ENCODE results near the gene SPATA2.

The SPATA2 gene

GRCh38 chr20:49929142-49929494 is 13.8 kb upstream of the SPATA2 start:
- no peaks in the 10 kb centered on the region for H3K4me1 ChIP-seq (ENCODE audit: control insufficient read depth, insufficient read depth, low read length, poor library complexity, severe bottlenecking)
- H3K4me3 ChIP-seq (ENCODE audit: extremely low read depth, insufficient read depth, low read length, poor library complexity, severe bottlenecking): no peak overlapping the region
- H3K9me3 ChIP-seq (ENCODE audit: control insufficient read depth, low read length): no peaks in the 10 kb centered on the region
- H3K27ac ChIP-seq (ENCODE audit: low read depth, low read length, severe bottlenecking): no peak overlapping the region
- WGBS, 2 experiments (ENCODE audit: insufficient coverage in 2 of 2): 0 to 7% methylated on average over 2 of the region's 4 CpGs
- no peaks in the 10 kb centered on the region for H3K36me3 ChIP-seq (ENCODE audit: control insufficient read depth, insufficient read depth, low read length)

GRCh38 chr20:49928411-49929141 is 13.2 kb upstream of the SPATA2 start:
- H3K9me3 ChIP-seq (ENCODE audit: control insufficient read depth, low read length): no peaks in the 10 kb centered on the region
- WGBS, 2 experiments (ENCODE audit: insufficient coverage in 2 of 2): 10 to 24% methylated on average over 8 to 10 of the region's 15 CpGs
- no peak overlapping the region for H3K4me3 ChIP-seq (ENCODE audit: extremely low read depth, insufficient read depth, low read length, poor library complexity, severe bottlenecking)
- H3K36me3 ChIP-seq (ENCODE audit: control insufficient read depth, insufficient read depth, low read length): no peaks in the 10 kb centered on the region
- H3K4me1 ChIP-seq (ENCODE audit: control insufficient read depth, insufficient read depth, low read length, poor library complexity, severe bottlenecking): no peaks in the 10 kb centered on the region
- H3K27ac ChIP-seq (ENCODE audit: low read depth, low read length, severe bottlenecking): no peak overlapping the region

GRCh38 chr20:49925901-49926454 is 10.6 kb upstream of the SPATA2 start:
- Histone ChIP-seq H3K9me3 (ENCODE audit: control insufficient read depth, low read length) (no peaks in the 10 kb centered on the region), H3K4me3 (ENCODE audit: extremely low read depth, insufficient read depth, low read length, poor library complexity, severe bottlenecking) (no peak overlapping the region), H3K27ac (ENCODE audit: low read depth, low read length, severe bottlenecking) (no peak overlapping the region), H3K36me3 (ENCODE audit: control insufficient read depth, insufficient read depth, low read length) (no peaks in the 10 kb centered on the region), H3K4me1 (ENCODE audit: control insufficient read depth, insufficient read depth, low read length, poor library complexity, severe bottlenecking) (no peaks in the 10 kb centered on the region)
- 83 to 100% methylated on average over 1 of the region's 2 CpGs for WGBS, 2 experiments (ENCODE audit: insufficient coverage in 2 of 2)

GRCh38 chr20:49924247-49924646 is 8.9 kb upstream of the SPATA2 start:
- Histone ChIP-seq H3K9me3 (ENCODE audit: control insufficient read depth, low read length) (no peaks in the 10 kb centered on the region), H3K4me3 (ENCODE audit: extremely low read depth, insufficient read depth, low read length, poor library complexity, severe bottlenecking) (no peak overlapping the region), H3K36me3 (ENCODE audit: control insufficient read depth, insufficient read depth, low read length) (no peaks in the 10 kb centered on the region), H3K4me1 (ENCODE audit: control insufficient read depth, insufficient read depth, low read length, poor library complexity, severe bottlenecking) (no peaks in the 10 kb centered on the region), H3K27ac (ENCODE audit: low read depth, low read length, severe bottlenecking) (no peak overlapping the region)
- 100% methylated on average over 2 to 4 of the region's 4 CpGs for WGBS, 2 experiments (ENCODE audit: insufficient coverage in 2 of 2)

GRCh38 chr20:49919461-49919860 is 4.1 kb upstream of the SPATA2 start:
- H3K4me3 ChIP-seq (ENCODE audit: extremely low read depth, insufficient read depth, low read length, poor library complexity, severe bottlenecking): no peak overlapping the region
- WGBS, 2 experiments (ENCODE audit: insufficient coverage in 2 of 2): 100% methylated on average over 1 of the region's 2 CpGs; no CpG with 5 or more reads in 1 of the 2 experiments
- no peak overlapping the region for H3K27ac ChIP-seq (ENCODE audit: low read depth, low read length, severe bottlenecking)
- H3K36me3 ChIP-seq (ENCODE audit: control insufficient read depth, insufficient read depth, low read length): no peaks in the 10 kb centered on the region
- H3K9me3 ChIP-seq (ENCODE audit: control insufficient read depth, low read length): no peaks in the 10 kb centered on the region
- peaks cover 11% of the 10 kb centered on the region for H3K4me1 ChIP-seq (ENCODE audit: control insufficient read depth, insufficient read depth, low read length, poor library complexity, severe bottlenecking)

- Histone ChIP-seq H3K27ac (ENCODE audit: low read depth, low read length, severe bottlenecking) (no peak overlapping the region), H3K36me3 (ENCODE audit: control insufficient read depth, insufficient read depth, low read length) (no peaks in the 10 kb centered on the region), H3K9me3 (ENCODE audit: control insufficient read depth, low read length) (no peaks in the 10 kb centered on the region), H3K4me1 (ENCODE audit: control insufficient read depth, insufficient read depth, low read length, poor library complexity, severe bottlenecking) (peaks cover 16% of the 10 kb centered on the region), H3K4me3 (ENCODE audit: extremely low read depth, insufficient read depth, low read length, poor library complexity, severe bottlenecking) (no peak overlapping the region)
- WGBS, 2 experiments (ENCODE audit: insufficient coverage in 2 of 2): 83 to 90% methylated on average over 5 to 6 of the region's 7 CpGs
Measured at GRCh38 chr20:49919009-49919408, 3.7 kb upstream of the SPATA2 start.

- Histone ChIP-seq H3K27ac (ENCODE audit: low read depth, low read length, severe bottlenecking) (no peak overlapping the region), H3K4me3 (ENCODE audit: extremely low read depth, insufficient read depth, low read length, poor library complexity, severe bottlenecking) (no peak overlapping the region), H3K36me3 (ENCODE audit: control insufficient read depth, insufficient read depth, low read length) (no peaks in the 10 kb centered on the region), H3K4me1 (ENCODE audit: control insufficient read depth, insufficient read depth, low read length, poor library complexity, severe bottlenecking) (peaks cover 20% of the 10 kb centered on the region), H3K9me3 (ENCODE audit: control insufficient read depth, low read length) (no peaks in the 10 kb centered on the region)
- 100% methylated on average over 1 of the region's 3 CpGs; no CpG with 5 or more reads in 1 of the 2 experiments for WGBS, 2 experiments (ENCODE audit: insufficient coverage in 2 of 2)
Measured at GRCh38 chr20:49918446-49918845, 3.1 kb upstream of the SPATA2 start.

GRCh38 chr20:49916146-49917002 is 1.0 kb upstream of the SPATA2 start:
- Histone ChIP-seq H3K4me1 (ENCODE audit: control insufficient read depth, insufficient read depth, low read length, poor library complexity, severe bottlenecking) (peaks cover 20% of the 10 kb centered on the region), H3K27ac (ENCODE audit: low read depth, low read length, severe bottlenecking) (peak overlapping the region; percentile 100), H3K4me3 (ENCODE audit: extremely low read depth, insufficient read depth, low read length, poor library complexity, severe bottlenecking) (peak overlapping the region; percentile 96), H3K36me3 (ENCODE audit: control insufficient read depth, insufficient read depth, low read length) (peaks cover 7% of the 10 kb centered on the region), H3K9me3 (ENCODE audit: control insufficient read depth, low read length) (no peaks in the 10 kb centered on the region)
- WGBS, 2 experiments (ENCODE audit: insufficient coverage in 2 of 2): 64 to 70% methylated on average over 6 to 8 of the region's 19 CpGs

GRCh38 chr20:49915118-49915379 is 280 bp downstream of the SPATA2 start:
- WGBS, 2 experiments (ENCODE audit: insufficient coverage in 2 of 2): 0 to 2% methylated on average over 23 of the region's 23 CpGs
- Histone ChIP-seq H3K27ac (ENCODE audit: low read depth, low read length, severe bottlenecking) (peak overlapping the region; percentile 100), H3K4me3 (ENCODE audit: extremely low read depth, insufficient read depth, low read length, poor library complexity, severe bottlenecking) (peak overlapping the region; percentile 96), H3K4me1 (ENCODE audit: control insufficient read depth, insufficient read depth, low read length, poor library complexity, severe bottlenecking) (peaks cover 20% of the 10 kb centered on the region), H3K9me3 (ENCODE audit: control insufficient read depth, low read length) (no peaks in the 10 kb centered on the region), H3K36me3 (ENCODE audit: control insufficient read depth, insufficient read depth, low read length) (peaks cover 10% of the 10 kb centered on the region)

GRCh38 chr20:49914310-49915117 is 815 bp downstream of the SPATA2 start:
- Histone ChIP-seq H3K27ac (ENCODE audit: low read depth, low read length, severe bottlenecking) (peak overlapping the region; percentile 100), H3K4me3 (ENCODE audit: extremely low read depth, insufficient read depth, low read length, poor library complexity, severe bottlenecking) (peak overlapping the region; percentile 96), H3K9me3 (ENCODE audit: control insufficient read depth, low read length) (no peaks in the 10 kb centered on the region), H3K36me3 (ENCODE audit: control insufficient read depth, insufficient read depth, low read length) (peaks cover 15% of the 10 kb centered on the region), H3K4me1 (ENCODE audit: control insufficient read depth, insufficient read depth, low read length, poor library complexity, severe bottlenecking) (peaks cover 20% of the 10 kb centered on the region)
- 6 to 12% methylated on average over 14 to 18 of the region's 19 CpGs for WGBS, 2 experiments (ENCODE audit: insufficient coverage in 2 of 2)
